ENCODE measurements around the gene CDH15.

- TF ChIP-seq CTCF (IDR thresholded peaks at IDR 0.05; ENCODE audit: insufficient read depth, low read length, poor library complexity, severe bottlenecking) (no peak), EZH2phosphoT487 (conservative IDR thresholded peaks at IDR 0.05; ENCODE audit: low read length) (no peak)
Measured at GRCh38 chr16:89134269-89134668, 37.3 kb upstream of the CDH15 start.

Measured in SU-DHL-6 (cell line).